M059J (cell line): ENCODE data around the gene IL15. TPM values are rescaled to one million over a fixed set of nuclear protein-coding genes. Genes with fewer than 3 reads are reported as not detected.
A peak's percentile ranks its signal among the peaks of the same experiment; 100 is the strongest.
"Not testable (repeated sequence)": the region's sequence is repeated elsewhere in the genome, so short reads cannot be mapped to it uniquely, and the experiment has no call there.

ENCODE experiments used
- DNase-seq: peaks from one replicate; pipeline ENCODE4 v3.0.0-alpha.2; 2012; ENCODE audit warnings: low read depth
- total RNA-seq: library from RNA; depleted of rRNA; stranded (reverse); fragments of >200 nt; shearing (Covaris generic); gene quantifications from 2 replicates; pipeline ENCODE4 v1.2.3, GENCODE V29; 2014

IL15 gene
- total RNA-seq, 1 experiment from 2014 or later = 8.1 TPM

GRCh38 chr4:141646969-141647368 lies 10.6 kb downstream of the IL15 start:
- DNase-seq = no peak

DNA sequence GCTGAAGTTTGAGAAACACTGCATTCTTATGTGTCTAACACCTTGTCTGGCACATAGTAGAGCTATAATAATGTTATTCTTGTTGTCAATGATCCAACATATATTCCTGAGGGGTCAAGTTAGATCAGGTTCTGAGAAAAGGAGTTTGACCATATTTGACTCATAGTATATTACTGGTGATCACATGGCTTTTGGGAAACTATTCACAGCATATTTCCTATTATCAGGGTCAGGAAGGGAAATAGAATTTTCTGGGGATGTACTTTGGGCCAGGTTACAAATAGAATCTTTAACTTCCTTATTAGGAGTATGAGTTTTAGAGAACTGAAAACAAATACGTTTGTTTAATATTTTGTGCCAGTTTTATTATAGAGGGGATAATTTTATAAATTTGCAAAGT lies 11.6 kb downstream of the IL15 start:
- no peak for DNase-seq

GRCh38 chr4:141652161-141652778 lies 15.9 kb downstream of the IL15 start:
- DNase-seq = peak; percentile 82

- DNase-seq = peak; percentile 53
These were observed 17.7 kb downstream of the IL15 start for GRCh38 chr4:141654098-141654497.

GRCh38 chr4:141656031-141656430 lies 19.6 kb downstream of the IL15 start:
- DNase-seq = no peak

DNA sequence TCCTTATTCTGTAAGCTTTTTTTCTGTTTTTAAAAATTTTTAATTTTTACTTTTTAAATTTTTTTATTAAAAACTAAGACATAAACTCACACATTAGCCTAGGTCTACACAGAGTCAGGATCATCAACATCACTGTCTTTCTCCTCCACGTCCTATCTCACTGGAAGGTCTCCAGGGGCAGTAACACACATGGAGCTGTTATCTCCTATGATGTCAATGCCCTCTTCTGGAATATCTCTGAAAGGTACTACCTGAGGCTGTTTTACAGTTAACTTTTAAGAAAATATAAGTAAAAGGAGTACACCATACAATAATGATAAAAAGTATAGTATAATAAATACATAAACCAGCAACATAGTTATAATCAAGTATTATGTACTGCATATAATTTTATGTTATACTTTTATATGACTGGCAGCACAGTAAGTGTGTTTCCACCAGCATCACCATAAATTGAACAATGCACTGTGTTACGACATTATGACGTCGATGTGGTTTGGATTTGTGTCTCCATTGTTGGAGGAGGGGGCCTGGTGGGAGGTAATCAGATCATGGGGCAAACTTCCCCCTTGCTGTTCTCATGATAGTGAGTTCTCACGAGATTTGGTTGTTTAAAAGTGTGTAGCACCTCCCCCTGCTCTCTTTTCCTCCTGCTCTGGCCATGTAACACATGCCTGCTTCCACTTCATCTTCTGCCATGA lies 21.3 kb downstream of the IL15 start:
- DNase-seq = no peak

DNA sequence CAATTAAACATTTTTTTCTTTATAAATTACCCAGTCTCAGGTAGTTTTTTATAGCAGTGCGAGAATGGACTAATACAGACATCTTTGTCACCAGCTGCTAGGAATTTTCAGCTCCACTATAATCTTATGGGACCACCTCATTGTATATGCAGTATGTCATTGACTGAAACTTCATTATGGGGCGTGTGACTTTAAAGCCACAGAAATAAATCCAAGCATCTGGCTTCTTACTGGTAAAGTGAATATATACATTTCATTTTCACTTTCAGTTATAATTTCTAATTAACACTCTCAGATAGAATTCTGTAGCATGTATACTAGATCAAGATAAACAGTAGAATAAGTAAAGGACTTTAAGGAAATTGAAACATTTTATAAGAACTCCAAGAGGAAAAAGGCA lies 21.9 kb downstream of the IL15 start:
- no peak for DNase-seq

DNA sequence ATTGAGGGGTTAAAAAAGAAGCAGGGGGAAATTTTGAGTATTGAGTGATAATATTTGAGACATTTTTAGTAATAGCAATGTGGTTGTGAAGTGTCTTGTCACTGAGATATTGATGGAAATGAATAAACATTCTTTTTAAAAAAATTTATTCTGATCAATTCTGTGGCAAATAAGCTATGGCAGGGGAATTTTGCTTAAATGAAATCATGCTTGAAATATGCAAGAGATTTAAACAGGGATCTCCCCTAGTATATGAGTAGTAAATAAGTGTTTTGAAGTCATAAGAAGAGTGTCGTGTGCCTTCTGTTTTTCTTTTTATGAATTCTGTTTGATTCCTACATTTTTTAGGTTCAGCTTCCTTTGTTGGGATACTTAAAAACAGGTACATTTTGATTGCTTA lies 23.2 kb downstream of the IL15 start:
- DNase-seq = no peak

DNA sequence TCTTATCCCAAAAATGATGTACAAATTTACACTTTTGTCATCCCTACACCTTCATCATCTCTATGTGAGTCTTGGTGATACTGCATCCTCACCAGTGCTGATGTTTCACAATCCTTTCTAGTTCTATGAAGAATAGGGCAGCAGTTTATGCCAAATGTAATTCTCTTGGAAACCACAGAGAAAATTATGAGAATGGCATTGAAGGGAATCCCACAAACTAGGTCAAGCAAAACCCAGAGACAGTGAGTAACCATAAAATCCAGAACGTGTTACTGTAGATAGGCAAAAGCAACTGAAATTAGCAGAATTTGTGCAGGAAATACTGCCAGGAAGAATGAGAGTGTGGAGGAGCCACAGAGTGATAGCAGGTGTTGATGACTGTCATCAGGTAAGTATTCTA lies 24.5 kb downstream of the IL15 start:
- DNase-seq = no peak

- peak; percentile 38 for DNase-seq
These were observed 32.0 kb downstream of the IL15 start for GRCh38 chr4:141668200-141668910.

GRCh38 chr4:141669501-141669900 lies 33.1 kb downstream of the IL15 start:
- DNase-seq = no peak

DNA sequence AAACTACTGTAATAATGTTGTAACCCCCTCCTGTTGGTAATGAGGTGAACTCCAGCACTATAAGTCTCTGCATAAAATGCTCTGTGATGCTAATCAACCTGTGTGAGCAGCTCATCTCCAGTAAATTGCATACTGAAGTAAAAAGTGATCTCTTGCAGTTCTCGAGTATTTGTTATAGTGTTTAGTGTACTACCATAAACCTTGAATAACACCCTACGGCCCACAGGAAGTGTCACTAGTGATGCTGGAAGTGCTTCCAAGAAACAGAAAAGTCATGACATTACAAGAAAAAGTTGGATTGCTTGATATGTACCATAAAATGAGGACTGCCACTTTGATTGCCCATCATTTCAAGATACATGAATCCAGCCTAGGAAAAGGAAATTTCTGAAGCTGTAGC lies 39.0 kb downstream of the IL15 start:
- no peak for DNase-seq

DNA sequence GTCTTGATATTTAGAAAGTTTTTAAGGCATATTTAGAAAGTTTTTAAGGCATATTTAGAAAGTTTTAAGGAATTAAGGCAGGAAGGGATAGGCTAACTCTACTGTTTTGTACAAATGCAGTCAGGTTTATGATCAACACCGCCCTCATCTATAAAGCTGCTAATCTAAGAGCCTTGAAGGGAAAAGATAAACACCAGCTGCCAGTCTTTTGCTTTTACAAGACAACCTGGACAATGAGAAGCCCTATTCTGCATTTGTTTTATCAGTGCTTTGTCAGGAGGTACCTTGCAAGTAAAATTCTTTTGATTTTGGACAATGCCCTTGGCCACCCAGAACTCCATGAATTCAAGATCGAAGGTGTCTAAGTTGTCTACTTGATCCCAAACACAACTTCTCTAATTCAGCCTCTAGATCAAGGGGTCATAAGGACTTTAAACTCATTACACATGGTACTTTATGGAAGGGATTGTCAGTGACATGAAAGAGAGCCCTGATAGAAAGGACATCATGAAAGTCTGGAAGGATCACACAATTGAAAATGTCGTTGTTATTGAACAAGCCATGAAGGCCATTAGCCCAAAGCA lies 39.8 kb downstream of the IL15 start:
- DNase-seq = no peak

GRCh38 chr4:141680060-141680459 lies 43.7 kb downstream of the IL15 start:
- DNase-seq = peak; percentile 8

- DNase-seq = no peak
These were observed 48.4 kb downstream of the IL15 start for GRCh38 chr4:141684785-141685184.

DNA sequence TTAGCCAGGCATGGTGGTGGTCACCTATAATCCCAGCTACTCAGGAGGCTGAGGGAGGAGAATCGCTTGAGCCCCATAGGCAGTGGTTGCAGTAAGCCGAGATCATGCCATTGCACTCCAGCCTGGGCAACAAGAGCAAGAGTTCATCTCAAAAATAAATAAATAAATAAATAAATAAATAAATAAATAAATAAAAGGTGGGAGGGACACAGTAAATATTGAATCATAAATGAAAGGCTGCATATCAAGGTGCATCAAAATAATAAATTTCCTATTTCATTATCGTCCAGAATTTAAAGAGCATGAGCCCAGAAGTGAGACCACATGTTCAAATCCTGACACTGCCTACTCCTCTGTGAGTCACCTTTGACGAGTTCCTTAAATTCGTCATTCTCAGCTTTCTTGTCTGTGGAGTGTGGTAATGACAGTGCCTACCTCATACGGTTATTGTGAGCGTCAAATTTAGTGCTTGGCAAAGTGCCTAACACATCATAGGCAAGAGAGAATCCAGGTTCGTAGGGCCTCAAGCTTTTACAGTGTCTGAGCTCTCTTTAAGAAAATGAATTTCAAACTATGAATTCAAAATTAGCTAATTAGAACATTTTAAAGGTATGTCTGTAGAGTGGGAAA lies 49.9 kb downstream of the IL15 start:
- DNase-seq = peak; percentile 84

DNA sequence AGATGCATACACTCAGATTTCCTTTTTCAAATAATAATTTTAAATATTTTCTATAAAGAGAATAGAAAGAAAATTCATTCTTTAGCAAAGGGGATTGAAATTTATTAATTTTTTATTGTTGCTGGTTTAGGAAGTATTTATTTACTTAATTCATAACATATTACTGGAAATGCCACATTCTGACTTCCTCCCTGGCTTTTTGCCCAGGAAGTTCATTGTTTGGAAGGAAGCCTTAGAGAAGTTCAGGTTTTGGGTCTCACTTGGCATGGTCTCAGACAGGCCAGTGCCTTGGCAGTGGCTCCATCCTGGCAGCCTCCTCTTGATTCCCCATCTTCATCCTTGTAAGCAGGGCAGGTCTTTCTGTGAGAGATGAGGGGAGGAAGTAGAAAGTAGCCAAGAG lies 50.5 kb downstream of the IL15 start:
- peak; percentile 60 for DNase-seq

DNA sequence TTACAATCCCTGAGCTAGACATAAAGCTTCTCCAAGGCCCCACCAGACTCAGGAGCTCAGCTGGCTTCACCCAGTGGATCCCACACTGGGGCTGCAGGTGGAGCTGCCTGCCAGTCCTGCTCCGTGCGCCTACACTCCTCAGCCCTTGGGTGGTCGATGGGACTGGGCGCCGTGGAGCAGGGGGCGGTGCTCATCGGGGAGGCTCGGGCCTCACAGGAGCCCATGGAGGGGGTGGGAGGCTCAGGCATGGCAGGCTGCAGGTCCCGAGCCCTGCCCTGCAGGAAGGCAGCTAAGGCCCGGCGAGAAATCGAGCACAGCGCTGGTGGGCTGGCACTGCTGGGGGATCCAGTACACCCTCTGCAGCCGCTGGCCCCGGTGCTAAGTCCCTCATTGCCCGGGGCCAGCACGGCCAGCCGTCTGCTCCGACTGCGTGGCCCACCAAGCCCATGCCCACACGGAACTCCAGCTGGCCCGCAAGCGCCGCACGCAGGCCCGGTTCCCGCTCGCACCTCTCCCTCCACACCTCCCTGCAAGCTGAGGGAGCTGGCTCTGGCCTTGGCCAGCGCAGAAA lies 53.4 kb downstream of the IL15 start:
- not testable (repeated sequence) for DNase-seq

GRCh38 chr4:141691247-141691646 lies 54.9 kb downstream of the IL15 start:
- DNase-seq = not testable (repeated sequence)

- DNase-seq = no peak
These were observed 55.7 kb downstream of the IL15 start for GRCh38 chr4:141692081-141692480.

GRCh38 chr4:141697116-141697515 lies 60.7 kb downstream of the IL15 start:
- no peak for DNase-seq
